ENCODE measurements around the gene PNPT1. TPM values are rescaled to one million over a fixed set of nuclear protein-coding genes. Genes with fewer than 3 reads are reported as not detected.

Gene PNPT1
- total and polyA plus RNA-seq, 2 of the 13 experiments (the other 11 are each of a cell fraction or from before 2014, with no cell fraction given): 23.4 to 61.0 TPM

- TF ChIP-seq CREB3 (CRISPR knock-in tag; IDR thresholded peaks at IDR 0.05) (peak; percentile 45; the same call in 1 of the 2 replicates), TGIF2 (CRISPR knock-in tag; IDR thresholded peaks at IDR 0.05) (peak; percentile 80), ZNF543 (CRISPR knock-in tag; IDR thresholded peaks at IDR 0.05) (no peak; the same call in 1 of the 2 replicates), SCMH1 (CRISPR knock-in tag; IDR thresholded peaks at IDR 0.05; ENCODE audit: borderline replicate concordance) (no peak), ZNF776 (CRISPR knock-in tag; IDR thresholded peaks at IDR 0.05) (peak; percentile 85), RFXANK (CRISPR knock-in tag; IDR thresholded peaks at IDR 0.05) (peak; percentile 67), HNRNPH1 (optimal IDR thresholded peaks at IDR 0.05; ENCODE audit: low read depth, low read length) (peak; percentile 27), ZNF460 (CRISPR knock-in tag; IDR thresholded peaks at IDR 0.05; ENCODE audit: borderline replicate concordance) (no peak; the same call in 1 of the 2 replicates), NFATC3 (CRISPR knock-in tag; IDR thresholded peaks at IDR 0.05) (0 out of 2 replicates have a peak, but pooled peaks have one; percentile 9), NPAS2 (CRISPR knock-in tag; IDR thresholded peaks at IDR 0.05; ENCODE audit: borderline replicate concordance) (no peak), ZNF792 (CRISPR knock-in tag; IDR thresholded peaks at IDR 0.05) (peak; percentile 96), ARID3A (IDR thresholded peaks at IDR 0.05; ENCODE audit: low read depth, low read length) (no peak), NR2C2 (CRISPR knock-in tag; IDR thresholded peaks at IDR 0.05; ENCODE audit: borderline replicate concordance) (peak; percentile 86), FIP1L1 (IDR thresholded peaks at IDR 0.05; ENCODE audit: borderline replicate concordance, insufficient read depth, low read depth, low read length) (peak; percentile 45; the same call in 1 of the 2 replicates), KDM1A (CRISPR knock-in tag; IDR thresholded peaks at IDR 0.05) (no peak), ZNF710 (CRISPR knock-in tag; IDR thresholded peaks at IDR 0.05; ENCODE audit: borderline replicate concordance) (peak; percentile 89), WIZ (CRISPR knock-in tag; IDR thresholded peaks at IDR 0.05) (peak; percentile 2; the same call in 1 of the 2 replicates), DMTF1 (CRISPR knock-in tag; IDR thresholded peaks at IDR 0.05) (no peak), SAFB2 (CRISPR knock-in tag; IDR thresholded peaks at IDR 0.05; ENCODE audit: borderline replicate concordance, low read depth) (peak; percentile 88; the same call in 1 of the 2 replicates), SMAD1 (CRISPR knock-in tag; IDR thresholded peaks at IDR 0.05; ENCODE audit: borderline replicate concordance, low read depth) (peak; percentile 83; the same call in 1 of the 2 replicates), SPEN (CRISPR knock-in tag; IDR thresholded peaks at IDR 0.05; ENCODE audit: low read depth) (peak; percentile 100), ZNF234 (CRISPR knock-in tag; conservative IDR thresholded peaks at IDR 0.05) (0 out of 2 replicates have a peak, but pooled peaks have one; percentile 77)
Observed at GRCh38 chr2:55617175-55618024, 76.2 kb downstream of the PNPT1 start, which contains the start of gene PPP4R3B (continued).
